HG02943 (cell line): Measurements from ENCODE around the gene PI4K2B.
"Not testable (repeated sequence)": the region's sequence is repeated elsewhere in the genome, so short reads cannot be mapped to it uniquely, and the experiment has no call there.

ENCODE experiments used
- ATAC-seq: cut with Tn5 transposase; IDR thresholded peaks from one replicate; pipeline ENCODE4 v1.9.1; 2021; ENCODE audit warnings: mild to moderate bottlenecking, low read depth, moderate library complexity; ENCODE audit not compliant: unreplicated experiment

PI4K2B gene

GRCh38 chr4:25302626-25303025 lies 68.8 kb downstream of the PI4K2B start:
- no peak for ATAC-seq

GRCh38 chr4:25303578-25303977 lies 69.7 kb downstream of the PI4K2B start:
- no peak for ATAC-seq

- no peak for ATAC-seq
Observed at GRCh38 chr4:25306518-25307057, 72.8 kb downstream of the PI4K2B start.

GRCh38 chr4:25307596-25307995 lies 73.8 kb downstream of the PI4K2B start:
- no peak for ATAC-seq

- no peak for ATAC-seq
Observed at GRCh38 chr4:25308306-25308705, 74.5 kb downstream of the PI4K2B start.

- ATAC-seq = no peak
Observed at GRCh38 chr4:25308761-25309160, 74.9 kb downstream of the PI4K2B start.

- peak; percentile 52 for ATAC-seq
Observed at GRCh38 chr4:25310066-25310802, 76.4 kb downstream of the PI4K2B start.

GRCh38 chr4:25310803-25311166 lies 77.0 kb downstream of the PI4K2B start:
- peak; percentile 27 for ATAC-seq

- peak; percentile 82 for ATAC-seq
Observed at GRCh38 chr4:25312496-25313200, 78.8 kb downstream of the PI4K2B start, which contains the start of gene ZCCHC4. Gene ZCCHC4, plus strand, starts transcription at chr4:25312774. Its CDS starts 36 bp downstream, at chr4:25312810.

- no peak for ATAC-seq
Observed at GRCh38 chr4:25313201-25313895, 79.5 kb downstream of the PI4K2B start.

- no peak for ATAC-seq
Observed at GRCh38 chr4:25320336-25320735, 86.5 kb downstream of the PI4K2B start.

- no peak for ATAC-seq
Observed at GRCh38 chr4:25320773-25321172, 86.9 kb downstream of the PI4K2B start.

GRCh38 chr4:25321703-25322102 lies 87.9 kb downstream of the PI4K2B start:
- no peak for ATAC-seq

- ATAC-seq = not testable (repeated sequence)
Observed at GRCh38 chr4:25328463-25328862, 94.6 kb downstream of the PI4K2B start.
